ENCODE measurements around the gene SLC1A7.

SLC1A7 gene

GRCh38 chr1:53110370-53111072, 31.9 kb downstream of the SLC1A7 start:
- H3K4me3 ChIP-seq (replicated peaks in 1 of 2; ENCODE audit: low read depth in 2 of 2, low read length in 2 of 2): no peak overlapping the region
- peak; percentile 37 to 54 for DNase-seq (ENCODE audit: low read depth in 2 of 2)
- TF ChIP-seq, protein P1, sequence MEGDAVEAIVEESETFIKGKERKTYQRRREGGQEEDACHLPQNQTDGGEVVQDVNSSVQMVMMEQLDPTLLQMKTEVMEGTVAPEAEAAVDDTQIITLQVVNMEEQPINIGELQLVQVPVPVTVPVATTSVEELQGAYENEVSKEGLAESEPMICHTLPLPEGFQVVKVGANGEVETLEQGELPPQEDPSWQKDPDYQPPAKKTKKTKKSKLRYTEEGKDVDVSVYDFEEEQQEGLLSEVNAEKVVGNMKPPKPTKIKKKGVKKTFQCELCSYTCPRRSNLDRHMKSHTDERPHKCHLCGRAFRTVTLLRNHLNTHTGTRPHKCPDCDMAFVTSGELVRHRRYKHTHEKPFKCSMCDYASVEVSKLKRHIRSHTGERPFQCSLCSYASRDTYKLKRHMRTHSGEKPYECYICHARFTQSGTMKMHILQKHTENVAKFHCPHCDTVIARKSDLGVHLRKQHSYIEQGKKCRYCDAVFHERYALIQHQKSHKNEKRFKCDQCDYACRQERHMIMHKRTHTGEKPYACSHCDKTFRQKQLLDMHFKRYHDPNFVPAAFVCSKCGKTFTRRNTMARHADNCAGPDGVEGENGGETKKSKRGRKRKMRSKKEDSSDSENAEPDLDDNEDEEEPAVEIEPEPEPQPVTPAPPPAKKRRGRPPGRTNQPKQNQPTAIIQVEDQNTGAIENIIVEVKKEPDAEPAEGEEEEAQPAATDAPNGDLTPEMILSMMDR (IDR thresholded peaks at IDR 0.05; ENCODE audit: low read depth, low read length): no peak

DNA sequence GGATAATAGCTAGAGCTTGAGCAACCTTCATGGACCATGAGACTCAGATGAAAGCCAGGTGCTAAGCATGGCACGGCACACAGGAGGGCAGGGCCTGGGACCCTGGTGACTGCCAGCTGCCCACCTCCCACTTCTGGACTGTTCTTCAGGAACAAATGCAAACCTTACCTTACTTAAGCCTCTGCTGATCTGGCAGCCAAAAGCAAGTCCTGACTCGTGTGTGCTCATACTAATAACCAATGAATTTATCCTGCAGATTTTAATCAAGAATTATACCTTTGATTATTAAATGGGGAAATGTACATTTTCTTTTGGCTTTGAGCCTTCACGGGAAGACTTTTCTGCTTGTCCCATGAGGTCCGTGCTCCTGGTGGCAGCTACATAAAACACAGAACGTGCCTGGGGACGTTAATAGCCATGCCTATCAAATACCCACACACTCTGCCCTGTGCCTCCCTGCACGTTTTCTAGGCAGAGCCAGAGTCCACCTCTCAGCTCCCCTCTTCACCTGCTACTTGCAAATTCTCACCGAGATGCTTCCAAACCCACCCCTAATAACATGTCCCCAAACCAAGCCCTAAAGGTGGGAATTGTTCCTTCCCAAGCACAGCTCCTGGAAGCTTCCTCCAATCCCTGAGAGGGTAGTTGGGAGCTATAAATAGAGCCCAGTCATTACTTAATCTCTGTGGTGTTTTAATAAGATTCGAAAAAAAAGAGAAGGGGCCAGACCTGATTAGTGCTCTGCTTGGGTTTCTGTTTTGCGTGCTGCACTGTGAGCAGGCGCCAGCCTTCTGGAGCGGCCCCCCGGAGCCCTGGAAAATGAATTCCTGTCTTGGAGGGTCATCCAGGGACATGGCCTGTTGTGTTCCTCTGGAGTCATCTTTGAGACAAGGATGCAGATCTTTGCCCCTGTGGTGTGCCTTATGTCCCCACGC, 33.5 kb downstream of the SLC1A7 start:
- TF ChIP-seq, protein P1 (IDR thresholded peaks at IDR 0.05; ENCODE audit: low read depth, low read length): no peak
- H3K4me3 ChIP-seq (replicated peaks in 1 of 2; ENCODE audit: low read depth in 2 of 2, low read length in 2 of 2): no peak overlapping the region
- peak; percentile 16 to 63 for DNase-seq (ENCODE audit: low read depth in 2 of 2)

GRCh38 chr1:53107570-53108322, 34.7 kb downstream of the SLC1A7 start:
- peak; percentile 75 to 90 for DNase-seq (ENCODE audit: low read depth in 2 of 2)
- H3K4me3 ChIP-seq (replicated peaks in 1 of 2; ENCODE audit: low read depth in 2 of 2, low read length in 2 of 2): no peak overlapping the region
- TF ChIP-seq, protein P1 (IDR thresholded peaks at IDR 0.05; ENCODE audit: low read depth, low read length): no peak

GRCh38 chr1:53107090-53107489, 35.3 kb downstream of the SLC1A7 start:
- DNase-seq (ENCODE audit: low read depth in 2 of 2): no peak
- TF ChIP-seq, protein P1 (IDR thresholded peaks at IDR 0.05; ENCODE audit: low read depth, low read length): no peak
- H3K4me3 ChIP-seq (replicated peaks in 1 of 2; ENCODE audit: low read depth in 2 of 2, low read length in 2 of 2): no peak overlapping the region

- TF ChIP-seq, protein P1 (IDR thresholded peaks at IDR 0.05; ENCODE audit: low read depth, low read length): no peak
- peak in 1 of 2 donors; percentile 86 for DNase-seq (ENCODE audit: low read depth in 2 of 2)
- no peak overlapping the region for H3K4me3 ChIP-seq (replicated peaks in 1 of 2; ENCODE audit: low read depth in 2 of 2, low read length in 2 of 2)
These were observed 38.0 kb downstream of the SLC1A7 start for GRCh38 chr1:53104289-53104913.

- TF ChIP-seq, protein P1 (IDR thresholded peaks at IDR 0.05; ENCODE audit: low read depth, low read length): no peak
- no peak for DNase-seq (ENCODE audit: low read depth in 2 of 2)
- H3K4me3 ChIP-seq (replicated peaks in 1 of 2; ENCODE audit: low read depth in 2 of 2, low read length in 2 of 2): no peak overlapping the region
These were observed 47.9 kb downstream of the SLC1A7 start for GRCh38 chr1:53094533-53094919.
